ENCODE data around the gene NAPA.
"Not testable (repeated sequence)": the region's sequence is repeated elsewhere in the genome, so short reads cannot be mapped to it uniquely, and the experiment has no call there.

The NAPA gene

DNA sequence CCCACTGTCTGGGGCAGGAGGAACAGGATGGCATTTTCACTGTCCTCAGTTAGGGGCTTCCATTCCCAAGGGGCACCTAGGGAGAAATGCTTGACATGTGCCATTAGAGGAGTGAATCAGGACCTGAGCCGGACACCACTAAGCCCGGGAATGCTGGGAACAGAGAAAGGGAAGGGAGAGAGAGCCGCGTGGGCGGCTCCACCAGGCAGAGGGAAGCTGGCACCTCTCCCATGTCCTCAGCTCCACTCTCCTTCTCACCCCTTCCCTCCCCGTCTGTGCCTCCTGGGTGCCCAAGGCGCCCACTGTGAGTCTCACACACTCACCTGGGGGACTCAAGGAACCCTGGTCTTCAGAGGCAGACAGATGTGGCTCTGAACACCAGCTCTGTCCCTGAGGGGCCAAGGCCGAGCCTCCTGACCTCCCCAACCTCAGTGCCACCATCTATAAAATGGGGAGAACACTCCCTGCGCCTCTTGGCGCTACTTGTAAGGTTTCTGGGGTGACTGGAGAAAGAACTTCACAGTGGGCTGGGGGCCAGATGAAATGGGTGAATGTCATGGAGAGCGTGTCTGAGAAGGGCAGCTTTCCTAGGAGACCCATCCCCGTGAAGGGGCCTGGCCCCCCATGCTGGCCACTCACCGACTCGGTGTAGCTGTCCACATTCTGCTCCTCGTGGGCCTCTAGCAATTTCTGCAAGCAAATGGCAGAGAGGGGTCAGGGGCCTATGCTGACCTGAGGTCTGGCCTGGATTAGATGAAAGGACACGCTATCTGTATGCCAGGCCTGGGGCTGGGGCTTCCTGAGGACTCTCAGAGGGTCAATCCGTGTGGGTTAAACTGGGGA lies 25.6 kb downstream of the NAPA start:
- H3K9me3 Mint-ChIP-seq = no peaks in the 10 kb centered on the region
- peaks cover 12% of the 10 kb centered on the region for H3K36me3 Mint-ChIP-seq (ENCODE audit: low read depth)
- H3K4me3 Mint-ChIP-seq = no peak overlapping the region
- H3K27ac Mint-ChIP-seq = no peak overlapping the region
- peaks cover 31% of the 10 kb centered on the region for H3K4me1 Mint-ChIP-seq (ENCODE audit: low read depth)
- H3K27me3 Mint-ChIP-seq = no peaks in the 10 kb centered on the region

DNA sequence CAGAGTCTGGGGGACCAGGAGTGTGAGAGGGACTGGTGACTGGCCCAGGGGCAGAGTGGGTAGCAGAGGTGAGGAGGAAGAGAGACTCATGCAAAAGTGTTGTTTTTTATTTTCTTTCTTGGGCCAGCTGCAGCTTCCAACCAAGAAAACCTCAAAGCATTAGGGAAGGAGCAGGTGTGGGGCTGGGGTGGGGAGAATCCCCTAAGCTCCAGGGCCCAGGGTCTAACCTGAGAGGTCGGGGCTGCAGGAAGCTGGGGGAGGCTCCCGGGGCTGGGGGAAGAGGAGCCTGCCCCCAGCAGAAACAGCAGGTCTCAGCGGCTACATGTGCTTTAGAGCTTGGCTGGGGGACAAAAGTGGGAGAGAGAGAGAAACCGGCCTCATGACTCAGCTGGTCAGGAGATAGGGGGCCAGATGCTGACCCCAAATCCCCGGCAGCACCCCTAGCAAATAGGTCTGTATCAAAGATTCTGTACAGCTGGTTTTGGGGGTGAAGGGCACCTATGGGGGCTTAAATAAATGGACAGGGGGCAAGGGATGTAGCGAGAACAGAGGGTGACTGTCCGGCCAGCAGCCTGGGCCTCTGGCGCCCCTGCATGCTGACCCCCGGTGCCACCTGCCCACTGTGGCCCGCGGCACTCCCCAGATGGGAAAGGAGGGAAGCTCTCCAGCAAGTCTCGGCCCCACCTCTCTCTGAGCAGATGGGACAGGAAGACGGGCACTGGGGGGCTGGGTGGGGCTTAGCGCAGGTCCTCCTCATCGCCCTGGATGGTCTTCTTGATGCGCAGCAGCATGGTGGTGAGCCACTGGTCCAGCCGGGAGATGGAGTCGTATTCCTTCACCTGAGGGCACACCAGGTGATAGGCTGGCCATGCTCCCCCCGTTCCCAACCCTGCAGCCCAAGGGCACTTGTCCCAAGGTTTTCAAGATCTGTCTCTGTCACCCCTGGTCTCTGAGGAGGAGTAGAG lies 27.0 kb downstream of the NAPA start:
- Mint-ChIP-seq H3K27ac (peak overlapping the region; percentile 74), H3K9me3 (no peaks in the 10 kb centered on the region), H3K36me3 (ENCODE audit: low read depth) (peaks cover 12% of the 10 kb centered on the region), H3K27me3 (no peaks in the 10 kb centered on the region), H3K4me1 (ENCODE audit: low read depth) (peaks cover 36% of the 10 kb centered on the region), H3K4me3 (no peak overlapping the region)

DNA sequence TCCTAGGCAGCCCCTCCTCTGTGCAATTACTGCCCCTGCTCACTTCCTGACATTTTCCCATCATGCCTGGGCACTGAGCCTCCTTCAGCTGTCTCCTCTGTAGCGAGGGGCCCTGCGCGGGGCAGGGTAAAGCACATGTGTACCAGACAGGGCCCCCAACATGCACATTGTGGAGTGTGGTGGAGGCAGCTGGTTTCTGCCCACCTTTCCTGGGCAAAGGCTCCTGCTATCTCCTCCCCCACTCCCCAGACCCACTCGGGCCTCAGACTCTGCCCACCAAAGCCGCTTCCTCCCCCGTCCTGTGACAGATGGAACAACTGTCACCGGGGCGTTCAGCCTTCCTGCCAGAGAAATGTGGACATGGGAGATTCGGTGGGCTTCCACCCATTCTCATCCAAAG lies 28.0 kb downstream of the NAPA start:
- Mint-ChIP-seq H3K36me3 (ENCODE audit: low read depth) (peaks cover 12% of the 10 kb centered on the region), H3K27me3 (no peaks in the 10 kb centered on the region), H3K4me1 (ENCODE audit: low read depth) (peaks cover 36% of the 10 kb centered on the region), H3K9me3 (no peaks in the 10 kb centered on the region), H3K27ac (peak overlapping the region; percentile 74), H3K4me3 (no peak overlapping the region)

DNA sequence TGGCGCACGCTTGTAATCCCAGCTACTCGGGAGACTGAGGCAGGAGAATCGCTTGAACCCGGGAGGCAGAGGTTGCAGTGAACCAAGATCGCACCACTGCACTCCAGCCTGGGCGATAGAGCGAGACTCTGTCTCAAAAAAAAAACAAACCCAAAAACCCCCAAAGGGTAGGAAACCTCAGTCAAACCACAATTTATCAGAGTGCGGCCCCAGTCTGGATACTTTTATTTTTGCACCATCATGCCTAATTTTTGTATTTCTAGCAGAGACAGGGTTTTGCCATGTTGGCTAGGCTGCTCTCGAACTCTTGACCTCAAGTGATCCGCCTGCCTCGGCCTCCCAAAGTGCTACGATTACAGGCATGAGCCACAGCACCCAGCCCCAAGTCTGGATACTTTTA lies 28.6 kb downstream of the NAPA start:
- H3K4me1 Mint-ChIP-seq (ENCODE audit: low read depth) = peaks cover 36% of the 10 kb centered on the region
- not testable (repeated sequence) for H3K4me3 Mint-ChIP-seq, H3K9me3 Mint-ChIP-seq, H3K27me3 Mint-ChIP-seq
- peaks cover 12% of the 10 kb centered on the region for H3K36me3 Mint-ChIP-seq (ENCODE audit: low read depth)
- peak overlapping the region; percentile 74 for H3K27ac Mint-ChIP-seq

DNA sequence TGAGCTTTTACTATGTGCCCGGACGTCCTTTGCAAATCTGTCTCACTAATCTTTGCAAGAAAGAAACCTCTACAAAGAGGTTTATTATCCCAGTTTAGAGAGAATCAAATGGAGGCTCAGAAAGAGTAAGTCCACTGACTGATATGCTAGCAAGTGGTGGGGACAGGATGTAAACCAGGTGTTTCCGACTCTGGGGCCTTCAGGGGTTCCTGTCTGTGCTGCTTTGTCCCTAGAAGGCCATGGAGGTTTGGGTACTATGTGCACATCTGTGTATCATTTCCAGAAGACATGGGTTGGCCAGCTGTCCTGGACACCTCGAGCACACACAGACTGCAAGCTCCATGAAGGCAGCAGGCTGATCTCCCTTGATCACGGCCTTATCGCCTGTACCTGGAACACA lies 29.7 kb downstream of the NAPA start:
- H3K27ac Mint-ChIP-seq = peak overlapping the region; percentile 96
- peaks cover 12% of the 10 kb centered on the region for H3K36me3 Mint-ChIP-seq (ENCODE audit: low read depth)
- peaks cover 36% of the 10 kb centered on the region for H3K4me1 Mint-ChIP-seq (ENCODE audit: low read depth)
- H3K9me3 Mint-ChIP-seq = no peaks in the 10 kb centered on the region
- no peaks in the 10 kb centered on the region for H3K27me3 Mint-ChIP-seq
- peak overlapping the region; percentile 92 for H3K4me3 Mint-ChIP-seq

DNA sequence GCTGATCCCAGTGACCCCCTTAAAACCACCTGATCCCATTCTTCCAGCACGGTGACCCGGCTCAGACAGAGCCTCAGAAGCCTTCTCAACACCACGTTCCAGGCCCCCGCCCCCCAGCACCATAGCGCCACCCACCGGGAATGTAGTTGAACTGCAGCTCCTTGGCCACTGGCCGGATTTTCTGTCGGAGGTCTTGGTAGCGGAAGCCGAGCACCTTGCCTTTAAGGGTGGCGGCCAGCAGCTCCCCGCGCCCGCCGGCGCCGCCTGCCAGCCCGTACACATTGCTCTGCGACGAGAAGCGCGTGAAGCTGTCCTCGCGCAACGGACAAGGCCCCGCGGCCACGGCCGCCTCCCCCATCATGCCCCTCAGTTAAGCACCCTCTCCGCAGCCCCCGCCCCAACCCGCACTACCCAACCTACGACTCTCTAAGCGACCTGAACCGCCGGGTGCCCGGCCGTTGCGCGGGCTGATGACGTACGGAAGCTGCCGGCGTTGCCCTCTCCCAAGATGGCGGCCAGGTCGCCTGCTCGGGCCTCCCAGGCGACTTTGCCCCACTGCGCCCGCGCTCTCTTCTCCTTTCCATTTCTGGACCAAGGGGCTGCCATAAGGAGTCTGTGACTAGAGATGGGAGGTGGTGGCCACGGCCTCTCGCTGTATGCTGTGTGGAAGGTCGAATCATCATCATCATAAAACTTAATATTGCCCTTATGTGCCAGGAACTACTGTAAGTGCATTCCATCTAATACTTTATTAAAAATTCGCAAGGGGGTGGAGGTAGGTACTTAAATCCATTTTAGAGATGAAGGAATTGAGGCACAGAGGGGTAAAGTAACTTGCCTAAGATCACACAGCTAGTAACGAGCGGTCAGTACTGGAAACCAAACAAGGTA lies 30.8 kb downstream of the NAPA start, which contains the start of gene KPTN:
Gene KPTN, minus strand, starts transcription at position 420 of the 891 bp plus-strand sequence. Its CDS starts 59 bp downstream, at position 361.
- Mint-ChIP-seq H3K36me3 (ENCODE audit: low read depth) (peaks cover 7% of the 10 kb centered on the region), H3K4me3 (peak within 1 kb of the TSS; percentile 92), H3K27me3 (no peaks in the 10 kb centered on the region), H3K4me1 (ENCODE audit: low read depth) (peaks cover 36% of the 10 kb centered on the region), H3K9me3 (no peaks in the 10 kb centered on the region), H3K27ac (peak within 1 kb of the TSS; percentile 96)

DNA sequence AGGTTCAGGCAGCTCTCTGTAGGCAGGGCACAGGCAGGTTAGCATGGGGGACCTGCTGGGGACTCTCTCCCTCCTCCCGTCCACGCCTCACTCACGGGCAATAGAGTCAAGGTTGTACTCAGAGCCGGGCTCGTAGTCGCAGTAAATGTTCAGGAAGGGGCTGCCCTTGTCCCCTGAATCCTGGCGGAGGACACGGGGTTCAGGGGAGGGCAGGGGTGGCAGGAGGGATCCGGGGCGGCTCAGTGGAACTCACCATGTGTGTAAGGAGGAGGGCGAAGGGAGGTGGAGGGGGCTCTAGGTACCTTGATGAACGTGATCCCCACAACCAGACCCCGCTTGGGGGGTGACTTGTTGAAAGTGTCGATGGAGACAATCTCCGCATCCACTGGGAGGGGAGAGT lies 31.7 kb downstream of the NAPA start:
- peak overlapping the region; percentile 92 for H3K4me3 Mint-ChIP-seq
- H3K27me3 Mint-ChIP-seq = no peaks in the 10 kb centered on the region
- H3K36me3 Mint-ChIP-seq (ENCODE audit: low read depth) = peaks cover 7% of the 10 kb centered on the region
- no peaks in the 10 kb centered on the region for H3K9me3 Mint-ChIP-seq
- H3K27ac Mint-ChIP-seq = no peak overlapping the region
- H3K4me1 Mint-ChIP-seq (ENCODE audit: low read depth) = peaks cover 36% of the 10 kb centered on the region

DNA sequence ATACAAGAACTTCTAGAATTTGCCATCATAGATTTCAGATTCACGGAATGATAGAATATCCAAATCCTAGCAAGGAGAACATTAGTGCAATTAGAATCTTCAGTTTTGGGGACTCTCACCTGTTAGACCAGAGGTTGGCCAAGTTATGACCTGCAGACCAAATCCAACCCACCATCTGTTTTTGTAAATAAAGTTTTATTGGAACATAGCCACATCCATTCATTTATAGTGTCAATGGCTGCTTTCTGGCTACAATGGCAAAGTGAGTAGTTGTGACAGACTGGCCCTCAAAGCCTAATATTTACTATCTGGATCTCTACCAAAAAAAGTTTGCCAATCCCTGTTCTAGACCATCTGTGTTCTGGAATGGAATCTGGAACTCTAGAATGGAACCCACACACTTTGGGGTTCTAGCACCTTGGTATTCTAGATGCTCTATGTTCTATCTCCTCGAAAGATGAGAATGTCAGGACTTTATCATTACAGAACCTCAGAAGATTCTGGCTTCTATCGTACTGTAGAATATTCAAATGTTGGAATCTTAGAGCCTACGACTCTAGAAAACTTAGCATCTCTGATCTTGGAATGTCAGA lies 33.3 kb downstream of the NAPA start:
- no peaks in the 10 kb centered on the region for H3K9me3 Mint-ChIP-seq
- no peaks in the 10 kb centered on the region for H3K27me3 Mint-ChIP-seq
- peaks cover 7% of the 10 kb centered on the region for H3K36me3 Mint-ChIP-seq (ENCODE audit: low read depth)
- no peak overlapping the region for H3K4me3 Mint-ChIP-seq
- peaks cover 24% of the 10 kb centered on the region for H3K4me1 Mint-ChIP-seq (ENCODE audit: low read depth)
- no peak overlapping the region for H3K27ac Mint-ChIP-seq

DNA sequence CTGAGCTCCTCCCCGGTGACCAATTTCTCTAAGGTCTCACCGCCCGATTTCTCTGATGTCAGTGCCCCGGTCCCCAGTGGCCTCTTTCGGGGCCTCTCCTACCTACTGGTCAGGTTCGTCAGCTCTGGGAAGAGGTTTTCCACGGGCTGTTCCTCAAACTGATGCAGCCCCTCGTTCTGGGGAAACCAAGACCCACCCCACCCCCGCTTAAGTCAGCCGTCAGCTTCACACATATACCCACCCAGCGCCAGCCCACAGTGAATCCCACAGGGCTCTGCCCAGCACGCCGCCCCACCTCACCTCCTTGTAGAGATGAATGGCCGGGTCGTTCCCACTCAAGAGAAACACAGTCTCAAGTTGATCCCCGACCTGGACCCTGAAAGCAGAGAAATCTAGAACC lies 34.2 kb downstream of the NAPA start:
- H3K27me3 Mint-ChIP-seq = no peaks in the 10 kb centered on the region
- no peaks in the 10 kb centered on the region for H3K9me3 Mint-ChIP-seq
- no peak overlapping the region for H3K27ac Mint-ChIP-seq
- H3K4me3 Mint-ChIP-seq = no peak overlapping the region
- H3K4me1 Mint-ChIP-seq (ENCODE audit: low read depth) = peaks cover 15% of the 10 kb centered on the region
- peaks cover 4% of the 10 kb centered on the region for H3K36me3 Mint-ChIP-seq (ENCODE audit: low read depth)

DNA sequence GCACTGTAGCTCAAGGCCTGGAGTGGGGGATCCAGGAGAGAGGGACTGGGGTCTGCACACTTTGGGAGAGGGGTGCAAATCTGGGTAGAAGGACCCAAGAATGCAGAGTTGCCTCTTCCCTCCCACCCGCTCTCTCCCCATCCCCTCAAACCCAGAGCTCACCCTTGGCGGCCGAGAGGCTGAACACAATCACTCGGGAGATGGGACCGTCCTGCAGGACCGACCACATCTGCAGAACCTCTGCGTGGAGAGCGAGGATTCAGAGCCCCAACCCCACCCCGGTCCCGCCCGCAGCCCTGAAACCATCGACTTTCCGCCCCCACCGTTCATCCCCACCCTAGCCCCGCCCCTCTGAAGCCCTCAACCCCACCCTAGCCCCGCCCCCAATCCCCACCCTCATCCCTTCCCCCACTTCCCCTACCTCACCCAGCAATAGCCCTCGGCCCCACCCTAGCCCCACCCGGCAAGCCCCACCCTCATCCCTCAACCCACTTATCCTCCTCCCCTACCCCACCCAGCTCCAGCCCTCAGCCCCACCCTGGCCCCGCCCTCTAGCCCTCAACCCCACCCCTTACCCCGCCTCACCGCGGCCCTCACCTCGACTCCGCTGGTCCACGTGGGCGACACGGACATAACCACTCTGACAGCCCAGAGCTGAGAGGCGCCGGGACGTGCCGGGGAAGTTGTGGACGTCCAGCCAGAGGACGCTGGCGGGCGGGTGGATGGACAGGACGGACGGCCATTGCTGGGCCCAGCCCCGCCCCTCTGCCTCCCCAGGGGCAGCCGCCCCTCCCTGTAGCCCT lies 35.0 kb downstream of the NAPA start:
- H3K9me3 Mint-ChIP-seq = no peaks in the 10 kb centered on the region
- H3K27ac Mint-ChIP-seq = no peak overlapping the region
- no peaks in the 10 kb centered on the region for H3K36me3 Mint-ChIP-seq (ENCODE audit: low read depth)
- H3K4me3 Mint-ChIP-seq = no peak overlapping the region
- H3K27me3 Mint-ChIP-seq = no peaks in the 10 kb centered on the region
- peaks cover 7% of the 10 kb centered on the region for H3K4me1 Mint-ChIP-seq (ENCODE audit: low read depth)

DNA sequence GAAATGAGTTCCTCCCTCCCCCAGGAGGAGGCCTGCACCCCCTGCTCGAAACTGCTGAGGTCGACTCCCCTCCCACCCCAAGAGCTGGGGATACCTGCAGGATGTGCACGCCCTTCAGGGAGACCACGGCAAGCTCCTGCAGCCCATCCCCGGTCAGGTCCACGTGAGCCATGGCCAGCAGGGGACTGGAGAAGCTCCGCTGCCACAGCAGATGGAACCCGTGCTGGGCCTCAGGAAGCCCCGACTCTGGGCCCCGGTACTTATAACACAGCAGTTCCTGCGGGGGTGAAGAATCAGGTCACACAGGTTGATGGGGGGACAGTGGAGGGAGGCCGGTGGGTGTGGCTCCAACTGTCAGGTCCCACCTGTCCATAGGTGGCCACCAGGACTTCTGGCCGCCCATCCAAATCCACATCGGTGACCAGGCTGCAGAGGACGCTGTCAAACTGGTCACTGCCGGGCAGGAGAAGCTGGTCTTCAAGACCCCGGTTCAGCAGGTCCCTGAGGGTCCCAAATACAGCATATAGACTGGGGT lies 38.4 kb downstream of the NAPA start:
- H3K27ac Mint-ChIP-seq = no peak overlapping the region
- peaks cover 4% of the 10 kb centered on the region for H3K4me1 Mint-ChIP-seq (ENCODE audit: low read depth)
- H3K36me3 Mint-ChIP-seq (ENCODE audit: low read depth) = no peaks in the 10 kb centered on the region
- no peaks in the 10 kb centered on the region for H3K9me3 Mint-ChIP-seq
- peaks cover 9% of the 10 kb centered on the region for H3K27me3 Mint-ChIP-seq
- no peak overlapping the region for H3K4me3 Mint-ChIP-seq

DNA sequence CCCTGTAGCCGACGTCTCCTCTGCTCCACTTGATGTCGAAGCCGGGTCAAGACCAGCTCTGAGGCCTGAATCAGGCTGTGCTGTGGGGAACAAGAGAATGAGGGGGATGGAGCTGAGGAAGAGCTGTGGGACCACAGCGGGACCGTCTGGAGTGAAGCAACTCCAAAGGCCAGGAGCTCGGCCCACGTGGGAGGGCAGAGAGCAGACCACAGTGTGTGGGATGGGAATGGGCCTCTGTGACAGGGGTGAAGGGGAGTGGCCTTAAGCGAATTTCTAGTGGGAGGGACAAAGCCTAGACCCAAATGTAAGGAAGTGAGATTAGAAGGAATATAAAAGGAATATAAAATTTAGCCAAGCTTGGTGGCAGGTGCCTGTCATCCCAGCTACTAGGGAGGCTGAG lies 39.4 kb downstream of the NAPA start:
- no peak overlapping the region for H3K4me3 Mint-ChIP-seq
- H3K4me1 Mint-ChIP-seq (ENCODE audit: low read depth) = peaks cover 12% of the 10 kb centered on the region
- no peaks in the 10 kb centered on the region for H3K9me3 Mint-ChIP-seq
- H3K36me3 Mint-ChIP-seq (ENCODE audit: low read depth) = no peaks in the 10 kb centered on the region
- H3K27me3 Mint-ChIP-seq = peaks cover 18% of the 10 kb centered on the region
- H3K27ac Mint-ChIP-seq = no peak overlapping the region

DNA sequence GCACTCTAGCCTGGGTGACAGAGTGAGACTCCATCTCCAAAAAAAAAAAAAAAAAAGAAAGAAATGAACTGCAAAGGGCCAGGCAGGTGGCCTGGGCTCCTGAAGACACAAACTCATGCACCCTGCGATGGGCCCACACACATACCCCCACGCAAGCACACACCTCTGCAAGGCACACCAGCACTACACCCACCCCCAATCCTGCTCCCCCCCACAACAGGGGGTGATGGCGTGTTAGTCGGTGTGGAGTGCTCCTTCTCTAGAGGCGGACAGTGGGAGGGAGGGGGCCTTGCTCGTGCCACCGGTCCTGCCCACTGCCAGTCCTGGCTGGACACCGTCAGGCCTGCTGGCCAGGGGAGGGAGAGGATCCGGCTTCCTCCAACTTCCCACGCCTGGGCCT lies 41.5 kb downstream of the NAPA start:
- Mint-ChIP-seq H3K27ac (no peak overlapping the region), H3K4me1 (ENCODE audit: low read depth) (peaks cover 13% of the 10 kb centered on the region), H3K36me3 (ENCODE audit: low read depth) (no peaks in the 10 kb centered on the region), H3K27me3 (peaks cover 38% of the 10 kb centered on the region), H3K9me3 (no peaks in the 10 kb centered on the region), H3K4me3 (no peak overlapping the region)
